DMS53 (cell line): Measurements from ENCODE around the gene PLA2G6.

Experiments used
- DNase-seq: peaks from one replicate; lab custom pipeline; 2025; lab: John Stamatoyannopoulos, UW

PLA2G6 gene, protein sequence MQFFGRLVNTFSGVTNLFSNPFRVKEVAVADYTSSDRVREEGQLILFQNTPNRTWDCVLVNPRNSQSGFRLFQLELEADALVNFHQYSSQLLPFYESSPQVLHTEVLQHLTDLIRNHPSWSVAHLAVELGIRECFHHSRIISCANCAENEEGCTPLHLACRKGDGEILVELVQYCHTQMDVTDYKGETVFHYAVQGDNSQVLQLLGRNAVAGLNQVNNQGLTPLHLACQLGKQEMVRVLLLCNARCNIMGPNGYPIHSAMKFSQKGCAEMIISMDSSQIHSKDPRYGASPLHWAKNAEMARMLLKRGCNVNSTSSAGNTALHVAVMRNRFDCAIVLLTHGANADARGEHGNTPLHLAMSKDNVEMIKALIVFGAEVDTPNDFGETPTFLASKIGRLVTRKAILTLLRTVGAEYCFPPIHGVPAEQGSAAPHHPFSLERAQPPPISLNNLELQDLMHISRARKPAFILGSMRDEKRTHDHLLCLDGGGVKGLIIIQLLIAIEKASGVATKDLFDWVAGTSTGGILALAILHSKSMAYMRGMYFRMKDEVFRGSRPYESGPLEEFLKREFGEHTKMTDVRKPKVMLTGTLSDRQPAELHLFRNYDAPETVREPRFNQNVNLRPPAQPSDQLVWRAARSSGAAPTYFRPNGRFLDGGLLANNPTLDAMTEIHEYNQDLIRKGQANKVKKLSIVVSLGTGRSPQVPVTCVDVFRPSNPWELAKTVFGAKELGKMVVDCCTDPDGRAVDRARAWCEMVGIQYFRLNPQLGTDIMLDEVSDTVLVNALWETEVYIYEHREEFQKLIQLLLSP

DNA sequence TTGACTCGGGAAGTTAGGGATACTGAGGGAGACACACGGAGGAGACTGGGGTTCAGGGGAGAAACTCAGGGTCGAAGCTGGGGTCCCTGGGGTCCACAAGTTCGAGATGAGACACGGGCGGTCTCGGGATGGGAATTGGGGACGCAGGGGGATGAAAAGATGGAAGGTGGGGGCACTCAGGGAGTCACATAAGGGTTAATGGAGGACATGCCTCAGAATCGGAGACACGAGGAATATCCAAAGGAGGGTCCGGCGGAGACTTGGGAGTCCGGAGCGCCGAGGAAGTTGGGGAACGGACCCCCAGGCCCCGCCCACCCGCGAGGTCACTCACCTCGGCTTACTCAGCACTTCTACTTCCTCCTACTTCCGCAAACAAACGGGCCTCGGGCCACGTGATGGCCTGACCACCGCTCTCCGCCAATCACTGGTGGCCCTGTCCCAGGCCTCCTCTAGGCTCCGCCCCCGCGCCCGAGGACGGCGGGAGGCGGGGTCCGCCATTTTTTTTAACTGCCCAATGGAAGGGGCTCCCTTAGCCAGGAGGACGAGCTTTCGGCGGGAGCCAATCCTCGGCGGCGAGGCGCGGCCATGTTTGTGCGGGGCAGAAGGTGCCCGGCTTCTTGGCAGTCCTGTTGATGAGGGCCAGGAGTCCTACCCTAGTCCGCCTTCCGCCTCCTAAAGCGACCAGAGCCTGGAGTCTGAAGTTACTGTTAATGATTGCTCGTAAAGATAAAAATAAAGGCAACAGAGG is at the start of gene PLA2G6:
PLA2G6 (minus strand) TSS at position 378 of the 748 bp plus-strand sequence. CDS start 12,404 bp downstream, outside the sequence.
- peak; percentile 95 for DNase-seq

DNA sequence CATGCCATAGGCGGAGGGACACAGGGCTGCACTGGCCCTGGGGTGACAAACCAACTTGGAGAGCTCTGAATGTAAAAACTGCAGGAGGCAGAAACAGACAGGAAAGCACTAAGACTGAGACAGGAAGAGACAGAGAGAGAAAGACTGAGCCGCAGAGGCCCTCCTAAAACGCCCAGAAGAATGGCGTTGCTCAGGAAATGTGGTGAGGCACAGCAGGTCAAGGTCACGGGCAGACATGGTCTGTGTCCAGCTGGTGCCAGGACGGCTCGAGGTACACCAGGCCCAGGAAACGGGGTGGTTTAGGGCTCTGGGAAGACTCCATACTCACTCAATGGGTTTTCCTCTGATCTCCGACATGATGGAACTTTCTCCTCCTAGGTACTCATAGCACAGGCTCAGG is 49.3 kb upstream of the PLA2G6 start:
- DNase-seq: no peak

DNA sequence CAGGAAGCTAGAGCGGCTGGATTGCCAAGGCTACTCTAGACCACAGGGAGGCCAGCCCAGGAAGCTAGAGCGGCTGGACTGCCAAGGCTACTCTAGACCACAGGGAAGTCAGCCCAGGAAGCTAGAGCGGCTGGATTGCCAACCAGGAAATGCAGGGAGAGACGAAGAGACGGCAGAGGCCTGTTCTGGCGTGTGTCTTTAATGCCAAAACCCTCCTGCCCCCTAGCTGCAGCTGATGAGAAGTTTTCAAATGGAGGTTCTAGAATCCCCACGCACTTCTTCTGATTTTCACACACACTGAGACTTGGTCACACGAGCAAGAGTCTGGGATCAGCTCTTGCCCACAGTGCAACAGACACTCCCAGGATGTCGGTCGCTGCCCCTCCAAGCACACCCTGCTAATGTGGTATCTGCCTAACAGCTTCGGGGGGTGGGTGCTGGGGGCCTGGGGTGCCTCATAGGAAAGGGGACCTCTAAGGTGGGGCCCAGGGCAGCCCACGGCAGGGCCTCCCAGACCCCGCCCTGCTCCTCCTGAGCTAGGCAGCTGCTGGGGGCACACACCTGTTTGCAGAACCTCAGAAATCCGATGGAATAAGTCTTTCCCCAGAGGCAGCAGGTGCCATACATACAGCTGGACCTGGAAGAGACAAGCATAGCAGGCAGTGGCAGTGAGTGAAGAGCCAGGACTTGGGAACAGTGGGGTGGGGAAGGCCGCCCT is 48.6 kb upstream of the PLA2G6 start:
- peak; percentile 28 for DNase-seq

DNA sequence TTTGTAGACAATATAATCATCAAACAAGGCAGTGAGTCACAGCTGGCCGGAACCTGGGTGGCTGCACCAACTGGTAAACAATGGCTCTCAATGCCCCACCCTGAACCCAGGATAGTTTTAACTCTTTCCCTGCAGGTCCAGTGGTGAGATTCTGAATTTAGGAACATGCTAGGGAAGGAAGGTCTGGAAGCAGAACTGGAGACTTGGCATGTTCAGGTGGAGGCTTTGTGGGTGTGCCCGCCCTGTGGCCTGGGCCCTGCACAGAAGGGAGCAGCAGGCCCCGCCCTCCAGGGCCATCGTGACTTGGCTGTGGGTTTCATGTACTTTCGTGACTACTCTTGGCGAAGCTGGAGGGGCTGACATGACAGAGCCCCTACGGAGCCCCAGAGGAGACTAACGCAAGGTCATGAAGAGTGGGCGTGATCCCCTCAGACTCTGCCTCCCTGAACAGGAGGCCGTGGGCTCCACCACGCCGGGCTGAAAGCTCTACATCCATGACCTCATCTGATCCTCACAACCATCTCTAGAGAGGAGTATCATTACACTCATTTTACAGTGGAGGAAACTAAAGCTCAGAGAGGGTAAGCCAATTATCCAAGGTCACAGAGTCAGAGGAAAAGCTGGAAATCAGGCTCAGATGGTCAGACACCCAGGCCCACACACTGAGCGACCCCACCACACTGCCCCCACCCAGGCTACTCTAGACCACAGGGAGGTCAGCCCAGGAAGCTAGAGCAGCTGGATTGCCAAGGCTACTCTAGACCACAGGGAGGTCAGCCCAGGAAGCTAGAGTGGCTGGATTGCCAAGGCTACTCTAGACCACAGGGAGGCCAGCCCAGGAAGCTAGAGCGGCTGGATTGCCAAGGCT is 47.5 kb upstream of the PLA2G6 start:
- peak; percentile 34 for DNase-seq

DNA sequence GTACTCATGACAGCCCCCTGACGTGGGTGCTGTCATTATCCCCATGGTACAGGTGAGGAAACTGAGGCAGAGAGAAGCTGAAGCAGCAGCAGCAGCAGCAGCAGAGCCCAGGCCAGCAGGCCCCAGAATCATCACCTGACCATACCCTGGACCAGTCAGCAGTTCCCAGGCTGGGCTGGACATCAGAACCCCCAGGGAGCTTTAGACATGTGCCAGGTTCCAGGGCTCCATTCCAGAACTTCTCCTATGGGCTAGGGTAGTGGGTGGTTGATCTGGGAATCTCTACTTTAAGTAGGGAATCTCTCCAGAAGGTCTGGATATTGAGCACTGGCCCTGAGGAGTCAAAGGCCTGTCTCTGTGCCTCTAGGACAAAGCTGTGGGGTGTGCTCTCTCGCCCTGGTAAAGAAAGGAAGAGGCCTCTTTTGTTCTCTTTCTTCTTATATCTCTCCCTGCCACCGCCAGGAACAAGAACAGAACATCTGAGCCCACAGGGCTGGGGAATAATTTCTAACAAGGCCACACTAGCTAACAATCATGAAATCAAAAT is 46.8 kb upstream of the PLA2G6 start:
- DNase-seq: no peak

DNA sequence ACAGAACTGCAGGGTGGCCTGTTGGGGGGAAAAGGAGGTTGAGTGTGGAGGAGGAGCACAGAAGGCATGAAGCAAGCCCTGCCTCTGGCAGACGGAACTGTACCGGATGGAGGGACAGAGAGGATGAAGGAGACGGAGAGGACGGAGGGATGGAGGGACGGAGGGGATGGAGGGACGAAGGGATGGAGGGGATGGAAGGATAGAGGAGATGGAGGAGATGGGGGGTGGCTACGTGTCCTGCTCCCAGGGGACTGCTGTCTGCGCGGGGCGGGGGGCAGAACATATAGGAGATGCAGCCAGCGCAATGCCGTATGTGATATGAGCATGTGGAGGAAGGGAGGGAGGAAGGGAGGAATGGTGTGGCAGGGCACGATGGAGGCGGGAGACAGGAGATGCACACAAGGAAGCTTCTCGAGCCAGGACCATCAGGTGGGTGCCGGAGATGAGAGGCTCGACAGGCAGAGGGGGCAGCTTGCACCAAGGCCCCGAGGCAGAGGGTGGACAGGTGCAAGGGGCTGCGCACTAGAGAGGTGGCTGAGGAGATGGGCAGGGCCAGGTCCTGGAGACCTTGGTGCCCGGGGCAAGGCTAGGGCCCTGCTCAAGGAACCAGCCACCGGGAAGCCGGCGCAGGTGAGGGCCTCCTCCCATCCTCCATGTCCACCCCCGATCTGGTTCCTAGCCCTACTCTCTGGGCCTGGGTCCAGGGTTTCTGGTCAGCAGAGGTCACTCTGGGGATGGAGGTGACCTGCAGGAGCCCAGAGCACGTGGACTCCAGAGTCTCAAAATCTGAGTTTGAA is 45.4 kb upstream of the PLA2G6 start:
- DNase-seq: no peak

DNA sequence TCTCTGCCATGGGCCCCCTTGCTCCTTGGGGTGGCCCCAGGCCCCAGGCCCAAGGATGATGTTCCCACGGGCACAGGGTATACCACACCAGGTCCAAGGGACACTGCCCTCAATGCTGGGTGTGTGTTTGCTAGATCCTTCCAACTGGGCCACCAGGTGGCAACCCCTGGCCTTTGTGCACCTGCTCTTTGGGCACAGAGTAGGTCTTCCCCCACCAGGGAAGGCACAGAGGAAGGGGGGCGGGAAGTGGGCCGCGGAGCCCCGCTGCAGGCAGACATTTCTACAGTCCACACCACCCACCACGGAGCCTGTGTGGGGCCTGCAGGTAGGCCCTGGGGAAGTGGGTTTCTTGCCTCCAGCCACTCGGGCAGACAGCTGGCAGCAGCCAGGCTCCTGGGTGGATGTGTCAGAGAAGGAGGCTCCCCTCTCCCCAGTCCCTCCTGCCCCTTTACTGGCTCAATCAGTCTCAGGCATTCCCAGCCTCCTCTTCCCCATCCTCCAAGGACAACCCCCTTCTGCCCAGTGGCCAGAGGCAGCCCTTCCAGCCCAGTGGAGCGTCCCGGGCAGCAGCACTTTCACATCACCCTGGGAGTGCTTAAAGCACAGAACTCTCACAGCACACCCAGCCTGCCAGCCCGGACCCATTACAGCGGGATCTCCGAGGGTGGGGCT is 41.8 kb upstream of the PLA2G6 start:
- DNase-seq: no peak

DNA sequence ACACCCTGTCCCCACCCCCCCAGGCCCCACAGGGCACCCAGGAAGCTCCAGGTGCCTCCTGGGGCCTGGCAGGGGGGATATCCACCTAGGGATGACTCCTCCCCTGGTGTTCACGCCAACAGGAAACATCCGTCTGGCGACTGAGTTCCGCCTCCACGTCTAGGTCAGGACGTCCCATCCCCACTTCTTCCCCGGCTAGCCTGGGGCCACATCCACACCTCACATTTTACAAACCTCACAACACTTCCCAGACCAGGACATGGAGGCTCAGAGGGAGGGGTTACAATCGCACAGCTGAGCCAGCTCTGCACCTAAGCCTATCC is 41.1 kb upstream of the PLA2G6 start:
- DNase-seq: no peak

DNA sequence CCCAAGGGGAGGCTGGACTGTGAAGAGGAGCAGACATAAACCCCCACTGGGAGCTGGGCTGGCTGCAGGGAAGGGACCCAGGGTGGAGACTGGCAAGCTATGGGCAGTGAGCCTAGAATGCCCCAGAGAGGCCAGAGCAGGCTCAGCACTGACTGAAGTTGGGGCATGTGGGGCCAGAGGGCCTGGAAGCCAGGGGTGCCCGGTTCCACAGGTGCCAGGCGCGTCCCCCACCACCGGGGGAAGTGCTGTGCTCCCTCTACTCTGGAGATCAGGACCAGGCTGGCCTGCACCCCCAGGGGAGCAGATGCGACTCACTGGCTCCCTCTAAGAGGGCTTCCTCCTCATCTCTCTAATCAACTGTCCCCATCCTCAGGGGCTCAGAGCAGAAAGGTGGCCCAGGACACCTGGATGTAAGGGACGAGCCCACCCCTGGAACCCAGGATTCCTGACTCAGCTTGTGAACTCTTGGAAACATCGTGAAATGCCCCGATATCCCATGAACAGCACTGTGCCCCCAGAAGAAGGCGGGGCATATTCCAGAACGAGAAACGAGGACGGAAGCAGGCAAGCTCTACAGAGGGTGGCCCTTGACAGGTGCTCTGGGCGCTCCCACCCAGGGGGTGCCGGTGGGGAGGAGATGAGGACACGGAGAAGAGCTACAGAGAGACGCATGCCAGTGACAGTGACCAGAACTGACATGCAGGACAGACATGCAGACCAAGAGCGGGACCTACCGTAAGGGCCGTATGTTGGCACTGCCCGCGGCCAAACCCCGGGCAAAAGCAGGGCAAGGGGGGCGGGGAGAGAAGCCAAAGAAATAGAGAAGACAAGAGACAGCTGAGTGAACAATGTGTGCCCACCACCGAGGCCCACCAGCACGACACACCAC is 40.5 kb upstream of the PLA2G6 start:
- DNase-seq: no peak

DNA sequence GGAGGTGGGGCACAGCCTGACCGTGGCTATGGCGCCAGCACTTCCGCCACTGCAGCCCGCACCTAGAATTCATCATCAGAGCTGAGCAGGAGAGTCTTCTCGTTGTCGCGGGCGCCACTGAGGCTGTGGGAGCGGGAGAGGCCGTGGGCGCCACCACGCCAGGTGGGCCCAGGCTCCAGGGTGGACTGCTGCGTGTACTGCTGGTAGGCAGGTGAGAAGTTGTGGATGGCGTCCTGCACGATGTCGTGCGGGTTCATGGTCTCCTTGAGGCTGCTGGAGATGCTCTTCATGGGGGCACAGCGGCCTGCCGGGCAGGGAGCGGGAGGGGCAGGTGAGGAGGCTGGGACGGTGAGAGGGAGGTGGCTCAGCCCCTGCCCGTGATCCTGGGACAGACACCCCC is 39.8 kb upstream of the PLA2G6 start:
- no peak for DNase-seq

DNA sequence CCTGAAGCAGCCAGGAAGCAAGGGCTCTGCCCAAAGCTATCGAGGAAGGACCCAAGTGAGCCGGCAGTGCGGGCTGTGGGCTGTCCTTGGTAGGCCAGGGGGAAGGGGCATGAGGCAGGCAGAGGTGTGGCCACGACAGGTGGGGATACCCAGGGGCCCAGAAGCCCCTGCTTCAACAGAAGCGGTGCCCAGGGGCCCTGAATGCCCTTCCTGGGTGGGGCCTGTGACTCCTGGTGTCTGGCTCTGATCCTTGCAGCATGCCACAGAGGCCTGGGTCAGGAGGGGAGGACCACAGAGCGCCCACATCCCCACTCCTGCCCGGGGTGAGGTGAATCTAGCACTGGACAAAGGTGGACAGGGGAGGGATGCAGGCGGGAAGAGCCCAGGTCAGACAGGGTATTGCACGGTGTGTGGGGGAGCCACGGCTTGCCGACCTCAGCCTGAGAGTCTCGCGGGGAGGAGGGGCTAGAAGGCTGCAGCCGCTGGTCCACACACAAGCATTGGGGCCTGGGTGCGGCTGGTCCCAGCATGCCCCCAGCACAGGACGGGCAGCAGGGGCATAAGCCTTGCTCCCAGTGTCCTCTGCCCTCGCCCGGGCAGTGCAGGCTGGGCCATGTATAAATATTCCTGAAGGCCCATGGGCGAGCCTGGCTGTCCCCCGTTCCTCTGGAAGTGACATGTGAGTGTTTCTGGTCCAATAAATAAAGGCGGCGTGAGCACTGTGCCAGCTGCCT is 39.2 kb upstream of the PLA2G6 start:
- no peak for DNase-seq

DNA sequence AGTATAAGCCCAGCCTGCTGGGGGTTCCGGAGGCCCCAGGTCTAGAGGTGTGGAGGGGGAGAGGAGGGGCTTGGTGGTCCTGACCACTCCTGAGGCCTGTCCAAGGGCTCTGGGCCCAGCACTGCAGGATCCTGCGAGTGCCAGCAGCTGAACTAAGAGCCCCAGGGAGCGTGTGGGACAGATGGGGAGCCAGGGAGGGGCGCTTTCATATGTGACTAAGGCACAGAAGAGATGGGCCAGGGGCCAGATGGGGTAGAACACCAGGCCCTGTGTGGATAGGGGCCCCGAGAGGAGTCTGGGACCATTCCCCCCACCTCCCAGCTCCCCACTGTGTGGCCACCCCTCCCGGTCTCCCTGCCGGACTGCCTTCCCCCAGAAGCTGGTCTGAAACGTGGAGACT is 38.5 kb upstream of the PLA2G6 start:
- no peak for DNase-seq

DNA sequence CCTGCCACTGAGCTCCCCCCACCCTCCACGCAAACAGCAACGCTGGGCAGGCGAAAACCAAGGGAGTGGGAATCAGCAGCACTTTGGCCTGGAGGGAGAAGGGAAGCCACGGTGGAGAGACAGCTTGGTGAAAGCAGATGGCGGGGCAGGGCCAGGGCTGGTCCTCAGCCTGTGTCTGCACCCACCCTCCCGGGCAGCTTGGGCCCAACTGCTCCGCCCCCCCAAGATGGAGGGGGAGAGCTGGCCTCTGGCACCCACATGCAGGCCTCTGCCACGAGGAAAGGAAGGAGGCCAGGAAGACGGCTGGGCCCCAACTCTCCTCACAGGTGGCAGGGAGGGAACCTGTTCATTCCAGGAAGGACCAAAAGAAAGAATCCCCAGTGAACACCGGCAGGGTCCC is 38.0 kb upstream of the PLA2G6 start:
- DNase-seq: no peak

DNA sequence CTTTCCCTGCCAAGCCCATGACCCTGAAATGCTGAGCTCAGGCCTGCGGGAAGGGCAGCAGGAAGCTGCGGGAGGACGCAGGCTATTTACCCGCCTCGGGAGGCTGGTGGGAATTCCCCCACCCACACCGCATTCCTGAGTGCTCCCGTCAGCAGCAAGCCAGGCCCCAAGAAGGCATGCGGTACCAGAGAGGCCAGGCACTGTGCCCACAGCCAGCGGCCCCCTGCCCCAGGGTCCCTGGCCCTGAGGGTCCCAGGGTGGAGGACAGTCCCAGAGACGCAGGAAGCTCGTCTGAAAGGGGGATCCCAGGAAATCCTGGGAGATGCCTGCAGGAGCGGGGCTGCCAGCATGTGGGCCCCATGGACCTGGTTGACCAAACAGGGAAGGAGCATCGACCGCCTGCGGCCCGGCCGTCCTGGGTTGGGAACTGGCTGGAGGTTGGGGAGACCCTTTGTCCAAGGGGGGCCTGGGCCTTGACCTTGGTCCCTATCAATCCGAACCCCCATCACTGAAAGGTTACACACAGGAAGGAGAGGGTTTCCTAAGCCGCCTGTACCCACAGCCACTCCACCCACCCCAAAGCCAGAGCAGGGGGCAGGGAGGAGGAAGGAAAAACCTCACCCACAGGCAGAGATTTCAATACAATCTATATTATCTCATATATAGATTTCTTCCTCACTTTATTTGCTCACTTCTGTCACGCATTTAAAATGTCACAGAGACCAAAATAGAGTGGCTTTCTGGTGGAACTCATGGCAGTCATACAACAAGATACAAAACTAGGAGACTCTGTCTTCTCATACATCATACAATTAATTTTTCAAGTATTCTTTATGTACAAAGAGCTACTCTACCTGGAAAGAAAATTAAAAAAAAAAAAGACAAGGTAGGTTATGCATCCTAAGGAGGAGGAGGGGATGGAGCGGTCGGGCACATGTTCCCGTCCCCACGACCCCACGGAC is 37.3 kb upstream of the PLA2G6 start:
- DNase-seq: peak; percentile 63

DNA sequence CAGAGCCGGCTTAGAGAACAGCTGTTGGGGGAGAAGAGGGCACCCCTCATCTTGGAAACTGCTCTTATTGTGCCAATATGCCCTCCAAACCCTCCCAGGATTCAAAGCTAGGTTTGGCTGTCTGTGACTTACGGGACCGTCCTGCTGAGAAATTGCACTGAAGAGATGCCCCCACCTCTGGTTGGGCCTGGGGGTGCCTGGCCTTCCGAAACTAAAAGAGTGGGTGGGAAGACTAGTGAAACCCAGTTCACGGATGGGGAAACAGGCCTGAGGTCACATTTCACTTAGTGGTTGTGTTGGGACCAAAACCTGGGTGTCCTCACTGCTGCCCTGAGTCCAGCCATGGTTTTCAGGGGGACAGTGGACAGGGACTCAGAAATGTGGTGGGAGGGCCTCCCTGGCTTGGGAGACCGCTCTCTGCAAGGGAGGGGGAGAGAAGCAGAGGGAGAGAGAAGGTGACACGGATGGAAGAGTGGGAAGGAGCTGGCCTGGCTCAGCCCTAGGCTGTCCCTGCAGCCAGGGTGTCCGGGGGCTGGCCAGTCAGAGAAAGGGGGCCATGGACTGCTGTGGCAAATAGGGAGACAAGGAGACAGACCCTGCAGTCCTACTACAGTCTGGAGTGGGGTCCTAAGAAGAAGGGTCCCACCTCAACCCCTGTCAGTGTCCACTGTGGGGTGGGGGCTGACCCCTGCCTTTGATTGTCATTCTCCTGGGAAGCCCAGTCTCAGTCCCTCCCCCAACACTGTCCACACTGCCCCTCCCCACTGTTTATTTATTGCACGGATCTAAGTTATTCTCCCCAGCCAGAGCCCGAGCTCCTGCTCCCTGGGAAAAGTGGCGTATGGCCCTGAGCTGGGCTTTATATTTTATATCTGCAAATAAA is 33.8 kb upstream of the PLA2G6 start:
- no peak for DNase-seq
